ENCODE data around the gene RPA1. TPM values are rescaled to one million over a fixed set of nuclear protein-coding genes. Genes with fewer than 3 reads are reported as not detected.

The RPA1 gene
- total RNA-seq, 2 experiments from 2014 or later = 38.6 to 38.7 TPM

GRCh38 chr17:1933875-1934715, 104.3 kb downstream of the RPA1 start:
- H3K4me1 ChIP-seq (ENCODE audit: insufficient read depth, low read length) = no peaks in the 10 kb centered on the region
- ChIA-PET POLR2A (no interaction called here), CTCF (no interaction called here)
- H3K27ac Mint-ChIP-seq = no peak overlapping the region
- H3K27ac ChIP-seq (ENCODE audit: low read depth in 1 of 2, low read length in 2 of 2) = no peak overlapping the region
- no peaks in the 10 kb centered on the region for H3K27me3 Mint-ChIP-seq
- no peaks in the 10 kb centered on the region for H3K9me3 Mint-ChIP-seq
- H3K36me3 ChIP-seq (ENCODE audit: insufficient read depth, low read length) = no peaks in the 10 kb centered on the region
- H3K9me3 ChIP-seq (ENCODE audit: control insufficient read depth in 1 of 2, insufficient read depth in 1 of 2, low read length in 2 of 2) = no peaks in the 10 kb centered on the region
- intact Hi-C loops (cut with DNase I, micrococcal nuclease) = no loop called here
- H3K4me1 Mint-ChIP-seq (ENCODE audit: low read depth) = no peaks in the 10 kb centered on the region
- H3K4me3 ChIP-seq (ENCODE audit: low read length) = no peak overlapping the region
- no peaks in the 10 kb centered on the region for H3K36me3 Mint-ChIP-seq (ENCODE audit: low read depth)
- H3K27me3 ChIP-seq (ENCODE audit: control insufficient read depth in 1 of 2, insufficient read depth in 2 of 2, low read length in 2 of 2) = no peaks in the 10 kb centered on the region
- no peak overlapping the region for H3K4me3 Mint-ChIP-seq
- TF ChIP-seq CTCF (IDR thresholded peaks at IDR 0.05) = no peak
- ATAC-seq (ENCODE audit: poor library complexity) = no peak
- DNase-seq = no peak

- no peak overlapping the region for H3K4me3 Mint-ChIP-seq
These were observed 105.1 kb downstream of the RPA1 start for GRCh38 chr17:1934901-1935300.

GRCh38 chr17:1936766-1937165, 107.0 kb downstream of the RPA1 start:
- Histone ChIP-seq H3K36me3 (ENCODE audit: insufficient read depth, low read length) (no peaks in the 10 kb centered on the region), H3K4me3 (ENCODE audit: low read length) (no peak overlapping the region), H3K27ac (ENCODE audit: low read depth in 1 of 2, low read length in 2 of 2) (no peak overlapping the region), H3K9me3 (ENCODE audit: control insufficient read depth in 1 of 2, insufficient read depth in 1 of 2, low read length in 2 of 2) (peaks cover 0 to 3% of the 10 kb centered on the region in 2 experiments), H3K4me1 (ENCODE audit: insufficient read depth, low read length) (no peaks in the 10 kb centered on the region), H3K27me3 (ENCODE audit: control insufficient read depth in 1 of 2, insufficient read depth in 2 of 2, low read length in 2 of 2) (no peaks in the 10 kb centered on the region)
- no peak for TF ChIP-seq CTCF (IDR thresholded peaks at IDR 0.05)
- intact Hi-C loops (cut with DNase I, micrococcal nuclease) = no loop called here
- Mint-ChIP-seq H3K36me3 (ENCODE audit: low read depth) (no peaks in the 10 kb centered on the region), H3K4me3 (no peak overlapping the region), H3K9me3 (no peaks in the 10 kb centered on the region), H3K27ac (no peak overlapping the region), H3K4me1 (ENCODE audit: low read depth) (no peaks in the 10 kb centered on the region), H3K27me3 (no peaks in the 10 kb centered on the region)
- POLR2A ChIA-PET = no interaction called here
- no peak for ATAC-seq (ENCODE audit: poor library complexity)
- CTCF ChIA-PET = no interaction called here
- DNase-seq = no peak

More at GRCh38 chr17:1934901-1935300, 105.1 kb downstream of the RPA1 start:
- ChIA-PET POLR2A (no interaction called here), CTCF (no interaction called here)
- ATAC-seq (ENCODE audit: poor library complexity) (no peak), DNase-seq (no peak)
- H3K36me3 Mint-ChIP-seq (ENCODE audit: low read depth) = no peaks in the 10 kb centered on the region
- Histone ChIP-seq H3K4me1 (ENCODE audit: insufficient read depth, low read length) (no peaks in the 10 kb centered on the region), H3K27me3 (ENCODE audit: control insufficient read depth in 1 of 2, insufficient read depth in 2 of 2, low read length in 2 of 2) (no peaks in the 10 kb centered on the region), H3K27ac (ENCODE audit: low read depth in 1 of 2, low read length in 2 of 2) (no peak overlapping the region), H3K36me3 (ENCODE audit: insufficient read depth, low read length) (no peaks in the 10 kb centered on the region), H3K9me3 (ENCODE audit: control insufficient read depth in 1 of 2, insufficient read depth in 1 of 2, low read length in 2 of 2) (no peaks in the 10 kb centered on the region), H3K4me3 (ENCODE audit: low read length) (no peak overlapping the region)
- no peaks in the 10 kb centered on the region for H3K4me1 Mint-ChIP-seq (ENCODE audit: low read depth)
- no peak for TF ChIP-seq CTCF (IDR thresholded peaks at IDR 0.05)
- H3K9me3 Mint-ChIP-seq = no peaks in the 10 kb centered on the region
- no peak overlapping the region for H3K27ac Mint-ChIP-seq
- no peaks in the 10 kb centered on the region for H3K27me3 Mint-ChIP-seq
- intact Hi-C loops (cut with DNase I, micrococcal nuclease) = no loop called here

All from CD4-positive, alpha-beta T cell (primary cell).